Left renal cortex interstitium (tissue), 4 donors: ENCODE results near the gene PDCD10. TPM values are rescaled to one million over a fixed set of nuclear protein-coding genes. Genes with fewer than 3 reads are reported as not detected.

Source experiments
- DNase-seq, 4 donors: peaks; one replicate each; pipeline ENCODE4 v3.0.0-alpha.2; 2013; ENCODE audit warnings: low read depth in 4 of 4, low spot score in 2 of 4, missing footprints in 1 of 4
- polyA plus RNA-seq, 4 donors: library from polyadenylated mRNA; unstranded; fragments of 120-200 nt; gene quantifications; one replicate each; pipeline ENCODE4 v1.2.1, GENCODE V29; 2013; ENCODE audit not compliant: insufficient read length in 4 of 4

The PDCD10 gene
- polyA plus RNA-seq, 4 donors: 57.1 to 80.1 (median 68.3) TPM

DNA sequence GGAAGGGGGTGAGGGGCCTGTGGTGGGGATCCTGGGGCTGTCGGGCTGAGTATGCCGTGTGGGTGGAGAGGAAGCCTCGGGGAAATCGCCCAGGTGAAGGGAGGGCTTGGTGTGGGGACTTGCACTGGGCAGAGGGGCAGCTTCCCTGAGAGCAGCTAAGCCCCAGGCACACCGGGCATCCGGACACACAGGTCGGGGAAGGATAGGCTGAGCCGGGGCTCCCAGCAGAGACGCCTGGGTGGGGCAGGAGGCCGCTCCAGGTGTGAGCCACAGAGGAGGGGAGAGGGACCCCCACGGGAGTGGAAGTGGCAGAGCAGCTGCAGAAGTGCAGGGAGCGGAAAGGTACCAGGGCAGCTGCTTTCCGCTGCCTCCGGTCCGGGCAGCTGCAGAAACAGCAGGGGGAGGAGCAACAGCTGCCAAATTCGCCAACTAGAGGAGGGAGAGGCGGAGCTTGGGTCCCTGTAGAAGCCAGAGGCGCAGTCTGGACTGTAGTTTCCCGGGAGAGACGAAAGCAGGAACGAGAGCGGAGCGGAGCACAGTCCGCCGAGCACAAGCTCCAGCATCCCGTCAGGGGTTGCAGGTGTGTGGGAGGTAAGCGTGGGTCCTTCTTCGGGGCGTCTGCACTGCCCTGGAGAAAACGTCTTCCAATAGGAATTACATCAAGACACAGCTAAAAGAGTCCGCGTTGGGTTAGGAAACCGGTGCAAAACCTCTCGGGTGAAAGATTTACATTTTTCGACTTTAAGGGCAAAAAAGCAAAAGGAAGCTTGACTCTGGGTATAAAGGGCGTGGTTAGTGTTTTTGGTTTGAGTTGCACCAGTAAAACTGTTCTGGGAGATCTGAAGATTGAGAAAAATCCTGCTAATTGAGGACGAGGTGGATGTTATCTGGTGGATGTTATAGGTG is 794 bp upstream of the PDCD10 start, which contains the start of gene SERPINI1:
SERPINI1 (plus strand) TSS at position 489 of the 906 bp plus-strand sequence. CDS start 53,408 bp downstream, outside the sequence.
- DNase-seq: peak; percentile 64 to 85 (median 82)

DNA sequence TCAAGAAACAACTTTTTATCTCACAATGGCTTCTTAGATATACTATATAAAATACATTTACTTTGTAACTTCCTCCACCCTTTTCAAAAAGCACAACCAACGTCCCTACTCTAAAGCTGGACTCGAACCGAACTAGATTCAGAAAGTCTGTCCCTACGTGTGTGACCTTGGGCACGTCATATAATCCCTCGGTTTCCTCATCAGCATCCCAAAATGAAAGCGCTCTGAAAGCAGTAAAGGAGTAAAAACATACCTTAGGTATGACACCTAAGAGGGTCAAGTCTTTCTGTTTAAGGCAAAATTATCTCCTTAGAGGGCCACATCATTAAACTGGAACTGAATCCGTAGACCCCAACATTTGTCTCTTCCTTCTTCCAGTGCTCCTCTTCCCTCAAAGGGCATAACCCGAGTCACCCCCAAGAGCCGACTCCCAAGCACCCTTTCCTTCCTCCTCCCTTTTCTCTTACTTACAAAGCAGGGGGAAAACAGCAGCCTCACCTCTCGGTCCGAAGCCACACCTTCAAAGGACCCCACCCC is 663 bp downstream of the PDCD10 start:
- DNase-seq: peak in 2 of 4 donors; percentile 9 to 18

DNA sequence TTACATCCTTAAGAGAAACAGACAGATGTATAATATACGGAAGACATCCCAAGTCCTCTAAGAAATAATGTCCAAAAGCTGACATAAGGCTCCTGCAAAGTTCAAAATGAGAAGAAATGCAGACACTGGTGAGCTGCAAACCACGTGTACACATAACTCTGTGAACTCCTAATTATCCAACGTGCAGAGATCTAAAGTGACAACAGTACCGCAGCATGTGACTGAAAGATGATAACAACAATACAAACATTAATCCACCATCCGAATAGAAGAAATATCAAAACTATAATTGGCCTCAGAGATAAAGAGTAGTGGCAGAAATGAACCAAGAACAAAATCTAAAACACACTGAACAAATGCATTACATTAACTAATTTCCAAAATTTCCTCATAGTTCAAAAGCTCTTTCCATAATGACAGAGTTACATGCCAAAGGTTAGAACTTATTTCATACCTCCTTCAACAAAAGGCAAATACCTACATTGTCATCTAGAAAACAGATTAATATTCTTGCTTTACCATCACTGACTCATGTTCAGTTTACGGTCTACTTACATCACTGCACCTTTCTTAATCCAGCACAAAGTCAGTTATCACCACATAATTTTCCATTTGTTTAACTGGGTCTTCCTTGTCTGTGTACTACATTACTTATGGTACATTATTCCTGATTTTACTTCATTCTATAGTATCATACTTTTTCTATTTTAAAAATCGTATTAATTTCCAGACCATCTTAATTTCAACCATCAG is 2.2 kb downstream of the PDCD10 start:
- no peak for DNase-seq

DNA sequence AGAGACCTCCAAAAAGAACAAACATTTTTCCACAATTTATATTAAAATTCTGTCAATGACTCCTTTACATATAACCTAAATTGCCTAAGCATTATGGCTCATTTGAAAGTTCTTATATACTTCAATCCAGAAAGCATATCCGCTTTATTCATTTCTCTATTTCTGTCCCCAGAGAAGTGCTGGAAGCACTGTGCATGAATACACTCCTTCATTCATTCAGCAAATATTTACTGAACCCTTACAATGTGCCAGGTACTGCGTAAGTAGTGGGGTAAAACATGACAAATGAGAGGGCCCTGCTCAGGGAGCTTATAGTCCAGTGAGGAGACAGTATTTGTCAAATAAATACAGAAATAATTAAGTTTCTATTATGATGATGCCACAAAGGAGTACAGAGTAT is 3.3 kb downstream of the PDCD10 start:
- no peak for DNase-seq

DNA sequence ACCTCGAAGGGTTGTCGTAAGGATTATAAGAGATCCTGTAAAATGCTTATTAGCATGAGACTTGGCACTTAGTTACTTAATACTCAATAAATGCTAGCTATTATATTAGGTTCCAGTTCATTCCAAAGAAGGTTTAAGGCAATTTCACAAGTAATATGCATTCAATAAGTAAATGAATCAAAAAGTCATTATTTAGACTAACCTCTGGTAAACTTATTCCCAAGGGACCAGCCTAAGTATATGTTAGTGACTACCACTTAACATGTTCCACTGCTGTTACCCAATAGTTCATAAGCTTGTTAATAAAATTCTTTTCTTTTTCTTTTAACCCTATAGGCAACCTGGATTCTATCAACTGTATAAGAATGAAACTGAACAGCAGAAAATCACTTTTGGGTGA is 5.1 kb downstream of the PDCD10 start:
- no peak for DNase-seq

DNA sequence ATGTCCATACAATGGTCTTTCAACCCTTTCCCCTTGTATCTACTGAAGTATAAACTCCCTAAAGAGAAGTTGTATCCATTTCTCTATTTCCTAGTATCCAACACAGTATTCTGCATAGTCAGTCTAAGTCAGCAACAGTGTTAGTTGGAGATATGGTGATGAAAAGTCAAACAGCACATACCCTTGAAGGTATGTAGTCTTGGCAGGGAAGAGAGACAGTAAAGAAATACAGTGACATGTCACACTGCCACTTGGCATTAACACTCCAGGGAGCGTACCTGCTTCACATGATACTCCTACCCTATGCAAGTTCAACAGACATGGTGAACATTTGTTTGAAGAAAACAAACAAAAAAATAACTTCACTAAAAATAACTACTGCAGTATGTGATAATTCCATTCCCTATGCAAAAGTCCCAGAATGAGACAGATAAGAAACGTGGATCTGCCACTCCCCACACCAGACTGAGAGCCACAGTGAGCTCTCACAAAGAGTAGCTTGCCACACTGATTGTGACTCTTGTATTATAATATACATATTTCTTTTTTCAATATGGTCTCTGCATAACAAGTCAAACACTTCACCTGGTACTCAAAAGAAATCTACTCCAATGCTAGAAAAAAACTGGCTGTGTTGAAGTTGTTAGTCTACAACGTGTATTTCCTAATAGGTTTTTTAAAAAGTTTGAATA is 5.9 kb downstream of the PDCD10 start:
- no peak for DNase-seq

DNA sequence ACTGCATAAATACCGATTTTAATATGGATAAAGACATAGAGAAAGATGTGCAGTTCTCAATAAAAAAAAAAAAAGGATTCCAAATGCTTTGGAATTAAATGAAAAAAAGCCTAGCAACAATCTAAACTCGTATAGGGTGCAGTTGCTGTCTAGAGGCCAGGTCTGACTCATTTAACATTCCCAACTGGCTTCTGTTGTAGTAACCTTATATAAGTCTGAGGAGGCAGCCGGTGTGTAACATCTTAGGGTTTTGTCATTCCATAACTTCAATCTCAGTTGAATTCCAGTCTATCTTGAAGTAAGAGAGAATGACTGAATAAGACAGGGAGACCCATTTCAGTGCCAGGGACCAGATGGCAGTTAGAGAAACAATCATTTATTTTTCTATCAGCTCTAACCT is 6.5 kb downstream of the PDCD10 start:
- DNase-seq: no peak

DNA sequence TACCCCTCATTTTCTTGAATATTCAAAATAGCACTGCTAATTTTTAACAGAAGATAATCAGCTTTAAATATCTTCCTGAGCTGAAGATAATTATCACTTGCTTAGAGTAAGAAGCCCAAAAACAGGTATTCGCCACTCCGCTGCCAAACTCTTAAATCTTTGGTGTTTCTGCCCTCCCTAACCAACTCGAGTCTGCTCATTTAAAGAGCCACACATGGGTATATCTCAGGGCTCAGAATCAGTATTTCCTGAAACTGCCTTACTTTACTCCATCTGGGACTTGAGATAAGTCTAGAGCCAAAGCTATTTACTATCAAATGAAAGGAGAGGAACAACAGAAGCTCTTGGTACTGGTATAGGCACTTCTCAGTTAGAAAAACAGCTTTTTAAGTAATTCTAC is 10.8 kb downstream of the PDCD10 start:
- no peak for DNase-seq

DNA sequence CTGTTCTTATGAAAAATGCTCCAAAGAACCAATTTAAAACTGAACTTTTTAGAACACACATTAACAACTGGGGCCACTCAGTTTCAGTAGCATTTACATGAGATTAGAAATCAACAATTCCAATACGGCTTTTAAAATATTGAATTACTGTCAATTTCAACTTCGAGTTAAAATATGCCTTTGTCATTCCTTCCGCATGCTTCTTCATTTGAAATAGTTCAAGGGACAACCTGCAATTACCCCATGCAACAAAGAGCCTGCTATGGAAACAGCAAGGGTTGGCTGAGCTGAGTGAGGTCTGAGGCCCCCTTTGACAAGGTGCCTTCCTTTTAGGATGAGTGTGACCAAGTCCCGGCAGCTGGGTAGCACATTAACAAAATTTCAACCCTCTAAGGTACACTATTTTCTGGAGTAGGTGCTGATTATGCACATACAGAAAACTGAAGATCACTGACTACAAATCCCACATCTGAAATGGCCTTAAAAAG is 11.6 kb downstream of the PDCD10 start:
- DNase-seq: no peak

DNA sequence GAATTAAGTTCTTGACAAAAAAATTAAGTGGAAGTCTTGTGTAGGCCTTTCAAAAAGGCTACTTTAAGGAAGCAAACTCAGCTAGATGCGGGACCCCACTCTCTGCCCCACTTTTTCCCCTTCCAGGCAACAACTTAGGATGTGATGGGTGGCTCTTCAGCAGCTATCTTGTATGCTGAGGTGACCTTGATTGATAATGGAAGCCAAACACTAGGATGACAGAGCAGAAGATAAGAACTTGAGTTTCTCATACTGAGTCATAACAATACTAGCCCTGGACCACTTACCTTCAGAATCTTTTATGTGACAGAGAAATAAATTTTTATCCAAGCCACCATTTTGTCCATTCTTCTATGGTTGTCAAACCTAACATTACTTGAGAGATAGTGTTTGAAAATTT is 16.1 kb downstream of the PDCD10 start:
- no peak for DNase-seq

DNA sequence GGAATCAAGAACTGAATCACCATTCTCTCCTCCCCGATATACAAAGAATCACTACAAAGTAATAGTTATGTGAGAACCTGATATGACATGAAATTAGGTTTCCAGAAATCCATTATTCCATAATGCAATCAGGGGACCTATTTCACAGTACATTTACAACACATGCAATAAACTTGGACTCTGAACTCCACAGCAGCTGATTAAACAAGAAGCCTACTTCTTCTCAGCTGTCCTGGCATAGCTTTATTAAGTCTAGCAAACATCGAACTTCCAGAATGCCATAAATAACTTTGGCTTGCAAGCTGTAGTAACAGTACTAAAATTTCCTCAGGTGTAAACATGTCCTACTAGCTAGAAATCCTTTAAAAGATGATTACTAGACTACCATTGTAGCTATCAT is 17.8 kb downstream of the PDCD10 start:
- DNase-seq: no peak

DNA sequence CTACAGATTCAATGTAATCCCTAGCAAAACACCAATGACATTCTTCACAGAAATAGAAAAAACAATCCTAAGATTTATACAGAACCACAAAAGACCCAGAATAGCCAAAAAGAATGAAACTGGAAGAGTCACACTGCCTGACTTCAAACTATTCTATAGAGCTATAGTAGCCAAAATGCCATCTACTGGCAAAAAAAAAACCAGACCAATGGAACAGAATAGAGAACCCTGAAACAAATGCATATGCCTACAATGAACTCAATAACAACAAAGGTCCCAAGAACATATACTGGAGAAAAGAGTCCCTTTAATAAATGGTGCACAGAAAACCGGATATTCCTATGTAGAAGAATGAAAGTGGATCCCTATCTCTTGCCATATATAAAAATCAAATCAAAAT is 19.8 kb downstream of the PDCD10 start:
- no peak for DNase-seq

DNA sequence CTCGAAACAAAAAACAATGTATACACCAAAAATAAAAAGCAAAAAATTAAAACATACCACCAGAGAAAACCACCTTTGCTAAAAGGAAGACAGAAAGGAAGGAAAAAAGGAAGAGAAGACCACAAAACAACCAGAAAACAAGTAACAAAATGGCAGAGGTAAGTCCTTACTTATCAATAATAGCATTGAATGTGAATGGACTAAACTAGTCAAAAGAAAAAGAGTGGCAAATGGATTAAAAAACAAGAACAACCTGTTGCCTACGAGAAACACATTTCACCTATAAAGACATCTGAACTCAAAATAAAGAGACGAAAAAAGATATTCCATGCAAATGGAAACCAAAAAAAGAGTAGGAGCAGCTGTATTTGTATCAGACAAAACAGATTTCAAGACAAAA is 22.2 kb downstream of the PDCD10 start:
- DNase-seq: no peak

DNA sequence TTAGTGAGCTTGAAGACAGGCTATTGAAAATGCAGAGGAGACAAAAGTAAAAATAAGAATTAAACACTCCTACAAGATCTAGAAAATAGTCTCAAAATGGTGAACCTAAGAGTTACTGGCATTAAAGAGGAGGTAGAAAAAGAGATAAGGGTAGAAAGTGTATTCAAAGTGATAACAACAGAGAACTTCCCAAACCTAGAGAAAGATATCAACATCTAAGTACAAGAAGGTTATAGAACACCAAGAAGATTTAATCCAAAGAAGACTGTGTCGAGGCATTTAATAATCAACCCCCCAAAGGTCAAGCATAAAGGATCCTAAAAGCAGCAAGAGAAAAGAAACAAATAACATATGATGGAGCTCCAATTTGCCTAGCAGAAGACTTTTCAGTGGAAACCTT is 23.3 kb downstream of the PDCD10 start:
- DNase-seq: no peak

DNA sequence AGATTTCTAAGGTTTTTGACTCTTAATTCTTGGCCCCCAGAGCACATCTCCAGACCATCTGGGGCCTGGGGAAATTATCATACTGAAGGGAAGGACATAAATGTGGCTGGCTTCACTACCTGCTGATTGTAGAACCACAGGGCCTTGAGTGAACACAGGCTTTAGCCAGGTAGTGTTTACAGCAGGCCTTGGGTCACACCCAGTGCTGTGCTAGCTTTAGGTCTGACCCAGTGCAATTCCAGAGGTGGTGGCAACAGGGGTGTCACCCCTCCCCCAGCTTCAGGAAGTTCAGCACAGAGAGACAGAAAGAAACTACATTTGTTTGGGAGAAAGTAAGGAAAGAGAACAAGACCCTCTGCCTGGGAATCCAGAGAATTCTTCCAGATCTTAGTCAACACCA is 24.1 kb downstream of the PDCD10 start:
- no peak for DNase-seq

DNA sequence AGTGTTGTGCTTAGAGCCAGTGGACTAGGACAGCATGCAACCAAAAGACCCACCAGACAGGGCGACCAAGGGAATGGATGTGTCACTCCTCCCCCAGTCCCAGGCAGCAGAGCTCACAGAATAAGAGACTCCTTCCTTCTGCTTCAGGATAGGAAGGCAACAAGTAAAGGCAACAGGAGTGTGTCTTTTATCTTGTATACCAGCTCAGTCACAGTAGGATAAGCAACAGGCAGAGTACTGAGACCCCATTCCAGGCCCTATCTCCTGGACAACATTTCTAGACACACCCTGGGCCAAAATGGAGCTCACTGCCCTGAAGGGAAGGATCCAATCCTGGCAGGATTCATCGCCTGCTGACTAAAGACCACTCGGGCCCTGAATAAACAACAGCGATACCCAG is 25.0 kb downstream of the PDCD10 start:
- DNase-seq: no peak

DNA sequence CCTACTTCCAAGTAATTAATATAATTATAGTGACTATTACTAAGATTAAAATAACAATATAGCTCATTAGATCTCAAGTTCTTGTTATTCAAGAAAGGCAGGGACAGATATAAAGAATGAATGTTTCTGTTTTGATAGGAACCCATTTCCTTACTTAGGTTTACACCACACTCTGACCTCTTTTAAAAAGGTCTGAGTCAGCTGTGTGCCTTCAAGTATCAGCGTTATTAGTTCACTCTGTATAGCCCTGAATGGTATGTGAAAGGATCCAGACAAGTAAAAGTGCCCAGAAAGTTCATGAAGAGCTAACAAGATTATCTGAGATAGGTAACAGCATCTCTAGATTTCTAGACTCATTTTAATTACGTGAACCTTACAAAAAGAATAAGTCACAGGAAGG is 28.9 kb downstream of the PDCD10 start:
- DNase-seq: no peak

DNA sequence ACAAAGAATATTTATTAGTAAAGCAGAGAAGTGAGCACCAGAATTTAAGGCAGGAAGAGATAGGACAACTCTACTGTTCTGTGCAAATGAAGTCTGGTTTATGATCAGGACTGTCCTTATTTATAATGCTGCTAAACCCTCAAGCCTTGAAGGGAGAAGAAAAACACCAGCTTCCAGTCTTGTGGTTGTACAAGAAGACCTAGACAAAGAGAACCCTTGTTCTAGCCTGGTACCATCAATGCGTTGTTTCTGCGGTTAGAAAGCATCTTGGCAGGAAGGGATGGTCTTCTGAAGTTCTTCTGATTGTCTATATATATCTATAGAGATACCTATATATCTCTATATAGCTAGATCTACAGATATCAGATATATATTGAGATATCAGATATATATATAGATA is 33.8 kb downstream of the PDCD10 start:
- no peak for DNase-seq

DNA sequence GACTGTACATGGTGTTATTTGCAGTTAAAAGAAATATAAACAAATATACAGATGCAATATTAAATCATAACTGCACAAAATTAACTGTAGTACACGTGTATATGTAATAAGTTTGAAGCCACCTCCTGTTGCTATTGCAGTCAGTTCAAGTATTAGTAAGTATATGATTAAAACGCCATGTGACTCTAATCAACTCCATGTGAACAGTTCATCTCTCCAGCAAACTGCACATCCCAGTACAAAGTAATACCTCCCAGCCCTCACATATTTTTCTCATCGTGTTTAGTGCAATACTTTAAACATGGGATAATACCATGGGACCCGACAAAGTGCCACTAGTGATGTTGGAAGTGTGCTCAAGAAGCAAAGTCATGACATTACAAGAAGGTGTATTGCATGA is 34.6 kb downstream of the PDCD10 start:
- no peak for DNase-seq

DNA sequence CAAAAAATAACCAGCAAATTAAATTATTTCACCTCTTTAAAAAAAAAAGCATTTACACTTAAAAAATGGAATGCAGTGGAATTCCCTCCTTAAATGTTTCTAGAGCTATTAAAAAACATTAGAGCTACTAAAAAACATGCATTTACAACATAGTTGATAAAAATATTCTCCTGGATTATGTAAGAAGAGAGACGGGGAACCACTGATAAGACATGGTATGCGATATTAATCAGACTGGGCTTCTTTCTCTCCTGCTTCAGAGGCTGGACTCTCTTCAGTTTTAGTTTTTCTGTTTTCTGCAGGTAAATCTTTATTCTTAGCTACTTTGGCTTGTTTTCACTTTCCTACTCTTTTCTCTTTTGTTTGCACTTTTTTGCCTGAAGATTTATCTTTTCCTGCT is 40.6 kb downstream of the PDCD10 start:
- no peak for DNase-seq

DNA sequence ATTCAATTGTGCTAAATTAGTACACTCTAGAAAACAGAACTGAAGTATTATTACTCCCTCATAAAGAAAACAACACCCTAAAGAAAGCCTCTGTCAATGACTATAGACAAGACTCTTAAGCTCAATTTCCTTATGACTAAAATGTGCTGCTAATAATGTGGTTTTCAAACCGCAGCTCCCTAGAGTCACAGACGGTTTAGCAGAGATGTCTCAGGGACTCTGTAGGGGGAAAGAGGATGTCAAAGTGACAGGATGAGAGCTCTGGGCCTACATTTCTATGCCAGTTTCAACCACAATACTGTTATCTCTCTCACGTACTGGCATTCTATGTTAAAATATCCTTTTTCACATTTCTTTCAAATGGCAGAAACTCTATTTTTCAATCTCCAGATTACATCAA is 43.3 kb downstream of the PDCD10 start:
- no peak for DNase-seq
